KMS-11 (cell line): ENCODE data around the gene RUNX3.

Source experiments
- H2AFZ ChIP-seq: fragments of 200-600 bp; sonication (generic); 2 replicates; pipeline ENCODE4 v1.6.1; 2016; ENCODE audit warnings: antibody characterized with exemption, mixed run types, low read depth
- H3K27ac ChIP-seq: fragments of 200-600 bp; sonication (generic); 2 replicates; pipeline ENCODE4 v1.6.1; 2016; ENCODE audit warnings: mild to moderate bottlenecking, mixed run types
- H3K27me3 ChIP-seq: fragments of 200-600 bp; sonication (generic); 2 replicates; pipeline ENCODE4 v1.6.1; 2017; ENCODE audit warnings: mild to moderate bottlenecking, low read depth, mixed run types, moderate library complexity; ENCODE audit not compliant: insufficient read depth
- H3K36me3 ChIP-seq: fragments of 200-600 bp; sonication (generic); 2 replicates; pipeline ENCODE4 v1.6.1; 2017; ENCODE audit warnings: mild to moderate bottlenecking, mixed run types; ENCODE audit not compliant: insufficient read depth
- H3K4me1 ChIP-seq: fragments of 200-600 bp; sonication (generic); 2 replicates; pipeline ENCODE4 v1.6.1; 2016; ENCODE audit warnings: mild to moderate bottlenecking, low read depth, mixed run types; ENCODE audit not compliant: poor library complexity, severe bottlenecking
- H3K4me2 ChIP-seq: fragments of 200-600 bp; sonication (generic); 2 replicates; pipeline ENCODE4 v1.7.0; 2016; ENCODE audit warnings: mild to moderate bottlenecking, mixed run types
- H3K4me3 ChIP-seq: fragments of 200-600 bp; sonication (generic); IDR thresholded peaks from 2 replicates; pipeline ENCODE4 v1.6.1; 2017; ENCODE audit warnings: low read depth, low read length, mixed read lengths; ENCODE audit not compliant: insufficient read depth
- H3K79me2 ChIP-seq: fragments of 200-600 bp; sonication (generic); 2 replicates; pipeline ENCODE4 v1.6.1; 2016; ENCODE audit warnings: low read depth, mixed run types; ENCODE audit not compliant: insufficient read depth
- H3K9ac ChIP-seq: fragments of 200-600 bp; sonication (generic); 2 replicates; pipeline ENCODE4 v1.6.1; 2016; ENCODE audit warnings: mild to moderate bottlenecking, mixed run types
- H4K20me1 ChIP-seq: fragments of 200-600 bp; sonication (generic); 2 replicates; pipeline ENCODE4 v1.6.1; 2016; ENCODE audit warnings: mild to moderate bottlenecking, mixed run types; ENCODE audit not compliant: insufficient read depth
- TF ChIP-seq, protein P1 (sequence below): fragments of 200-600 bp; sonication (generic); conservative IDR thresholded peaks from 2 replicates; pipeline ENCODE4 v1.6.1; 2017; ENCODE audit warnings: low read depth, mild to moderate bottlenecking, antibody characterized with exemption, low read length, moderate library complexity, mixed read lengths

RUNX3 gene

DNA sequence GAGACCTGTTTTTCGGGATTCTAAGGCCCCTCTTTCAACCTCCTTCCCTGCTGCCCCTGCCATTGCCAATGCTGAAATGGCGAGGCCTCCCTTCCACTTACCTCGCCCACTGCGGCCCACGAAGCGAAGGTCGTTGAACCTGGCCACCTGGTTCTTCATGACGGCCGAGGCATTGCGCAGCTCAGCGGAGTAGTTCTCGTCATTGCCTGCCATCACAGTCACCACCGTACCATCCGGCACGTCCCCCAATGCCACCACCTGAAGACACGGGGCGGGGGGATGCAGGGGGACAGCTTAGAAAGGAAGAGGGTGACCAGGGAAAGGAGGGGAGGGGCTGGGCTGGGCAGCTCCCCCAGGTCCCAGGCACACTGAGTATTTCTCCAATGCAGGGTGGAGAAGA lies 2.6 kb downstream of the RUNX3 start:
- Histone ChIP-seq H3K27ac (peak overlapping the region; percentile 85), H3K79me2 (peaks cover 72% of the 10 kb centered on the region), H3K27me3 (no peaks in the 10 kb centered on the region), H4K20me1 (no peaks in the 10 kb centered on the region), H3K4me3 (no peak overlapping the region), H3K9ac (peak overlapping the region; percentile 76), H3K36me3 (peaks cover 5% of the 10 kb centered on the region; the same call in 1 of the 2 replicates), H3K4me2 (peak overlapping the region; percentile 94), H3K4me1 (peaks cover 48% of the 10 kb centered on the region), H2AFZ (no peak overlapping the region)
- TF ChIP-seq, protein P1, sequence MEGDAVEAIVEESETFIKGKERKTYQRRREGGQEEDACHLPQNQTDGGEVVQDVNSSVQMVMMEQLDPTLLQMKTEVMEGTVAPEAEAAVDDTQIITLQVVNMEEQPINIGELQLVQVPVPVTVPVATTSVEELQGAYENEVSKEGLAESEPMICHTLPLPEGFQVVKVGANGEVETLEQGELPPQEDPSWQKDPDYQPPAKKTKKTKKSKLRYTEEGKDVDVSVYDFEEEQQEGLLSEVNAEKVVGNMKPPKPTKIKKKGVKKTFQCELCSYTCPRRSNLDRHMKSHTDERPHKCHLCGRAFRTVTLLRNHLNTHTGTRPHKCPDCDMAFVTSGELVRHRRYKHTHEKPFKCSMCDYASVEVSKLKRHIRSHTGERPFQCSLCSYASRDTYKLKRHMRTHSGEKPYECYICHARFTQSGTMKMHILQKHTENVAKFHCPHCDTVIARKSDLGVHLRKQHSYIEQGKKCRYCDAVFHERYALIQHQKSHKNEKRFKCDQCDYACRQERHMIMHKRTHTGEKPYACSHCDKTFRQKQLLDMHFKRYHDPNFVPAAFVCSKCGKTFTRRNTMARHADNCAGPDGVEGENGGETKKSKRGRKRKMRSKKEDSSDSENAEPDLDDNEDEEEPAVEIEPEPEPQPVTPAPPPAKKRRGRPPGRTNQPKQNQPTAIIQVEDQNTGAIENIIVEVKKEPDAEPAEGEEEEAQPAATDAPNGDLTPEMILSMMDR, result no peak

DNA sequence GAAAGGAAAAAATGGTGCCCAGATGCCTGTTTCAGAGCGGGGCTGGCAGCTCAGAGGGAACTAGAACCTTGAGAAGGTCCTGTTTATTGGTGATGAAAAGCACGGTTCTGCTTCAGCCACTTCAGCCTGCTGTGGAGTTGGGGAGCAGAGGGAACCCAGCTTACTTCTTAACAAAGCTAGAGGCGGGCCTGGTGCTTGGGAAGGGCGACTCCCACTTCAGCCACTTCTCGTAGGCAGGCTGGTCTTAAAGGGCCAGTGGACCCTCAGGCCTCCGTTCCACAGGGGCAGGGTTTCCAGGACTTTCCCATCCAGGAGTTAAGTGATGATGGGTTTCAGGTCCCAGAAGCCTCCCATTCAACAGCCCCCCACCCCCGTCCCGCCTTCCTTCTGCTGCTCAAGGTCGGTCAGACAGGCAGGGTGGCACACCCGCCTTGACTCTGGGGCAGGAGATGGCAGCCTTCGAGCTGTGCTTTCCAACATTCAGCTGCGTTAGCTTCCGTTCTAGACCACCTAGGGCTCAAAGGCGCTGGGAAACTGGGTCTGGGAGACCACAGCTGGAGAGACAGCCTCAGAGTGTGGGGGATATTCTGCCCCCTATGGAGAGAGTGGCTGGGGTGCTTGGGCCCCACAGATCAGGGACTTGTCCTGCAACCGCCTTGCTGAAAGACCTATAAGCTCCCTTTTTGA lies 3.4 kb downstream of the RUNX3 start:
- Histone ChIP-seq H3K4me1 (peaks cover 56% of the 10 kb centered on the region), H3K27me3 (no peaks in the 10 kb centered on the region), H3K27ac (peak overlapping the region; percentile 85), H3K36me3 (peaks cover 5% of the 10 kb centered on the region; the same call in 1 of the 2 replicates), H3K4me2 (peak overlapping the region; percentile 94), H3K4me3 (no peak overlapping the region), H3K9ac (peak overlapping the region; percentile 76), H2AFZ (no peak overlapping the region), H3K79me2 (peaks cover 80% of the 10 kb centered on the region), H4K20me1 (no peaks in the 10 kb centered on the region; the same call in 1 of the 2 replicates)
- TF ChIP-seq, protein P1, result no peak

DNA sequence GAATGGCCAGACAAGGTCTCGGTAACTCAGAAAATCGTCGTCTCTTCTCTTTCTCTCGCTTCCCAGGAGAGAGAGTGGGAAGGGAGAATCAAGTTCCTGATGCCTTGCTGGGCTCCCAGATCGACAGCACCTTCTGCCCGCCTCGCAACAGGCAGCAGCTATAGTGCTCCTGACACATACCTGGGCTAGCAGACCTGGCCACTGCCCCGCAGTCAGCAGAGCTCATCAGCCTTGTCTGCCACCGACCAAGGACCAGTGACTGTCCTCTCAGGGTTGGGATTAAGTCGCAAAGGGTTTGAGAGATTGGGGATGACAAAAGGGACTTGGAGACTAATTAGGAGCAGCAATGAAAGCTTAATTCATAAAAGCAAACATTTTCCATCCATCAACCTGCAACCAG lies 4.1 kb downstream of the RUNX3 start:
- peaks cover 5% of the 10 kb centered on the region; the same call in 1 of the 2 replicates for H3K36me3 ChIP-seq
- H3K79me2 ChIP-seq, result peaks cover 87% of the 10 kb centered on the region
- no peak overlapping the region for H3K4me3 ChIP-seq
- H3K4me2 ChIP-seq, result peak overlapping the region; percentile 94
- no peak overlapping the region for H2AFZ ChIP-seq
- TF ChIP-seq, protein P1, result no peak
- H3K9ac ChIP-seq, result peak overlapping the region; percentile 76; the same call in 1 of the 2 replicates
- H3K27me3 ChIP-seq, result no peaks in the 10 kb centered on the region
- H4K20me1 ChIP-seq, result no peaks in the 10 kb centered on the region; the same call in 1 of the 2 replicates
- peaks cover 61% of the 10 kb centered on the region for H3K4me1 ChIP-seq
- H3K27ac ChIP-seq, result peak overlapping the region; percentile 85

DNA sequence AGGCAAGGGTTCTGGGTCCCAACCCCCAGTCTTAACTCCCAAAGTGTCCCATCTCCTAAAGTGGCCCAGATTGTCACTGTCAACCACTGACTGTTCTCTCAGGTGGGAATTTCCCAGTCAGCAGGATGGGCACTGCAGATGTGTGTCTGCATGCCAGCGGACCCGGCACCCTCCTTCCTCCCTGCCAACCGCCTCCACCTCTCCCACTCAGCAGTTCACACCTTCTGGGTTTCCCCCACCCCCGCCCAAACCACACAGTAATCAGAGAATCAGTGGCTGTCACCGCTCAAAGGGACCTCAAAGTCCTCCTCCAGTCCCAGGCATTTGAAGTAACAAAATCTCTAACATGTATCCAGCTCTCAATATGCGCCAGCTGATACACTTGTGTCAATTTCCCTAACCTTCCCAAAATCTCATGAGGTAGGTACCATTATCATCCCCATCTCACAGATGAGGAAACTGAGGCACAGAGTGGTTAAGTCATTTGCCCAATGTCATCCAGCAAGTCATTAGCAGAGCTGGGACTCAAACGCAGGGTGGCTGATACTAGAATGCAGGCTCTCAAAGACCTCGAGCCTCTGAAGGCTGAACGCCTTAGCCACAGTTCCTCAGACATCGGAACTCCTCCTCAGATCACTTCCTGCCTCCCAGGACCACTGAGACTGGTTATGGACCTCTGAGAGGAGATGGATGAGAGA lies 4.8 kb downstream of the RUNX3 start:
- H2AFZ ChIP-seq, result no peak overlapping the region
- H3K27me3 ChIP-seq, result no peaks in the 10 kb centered on the region

More for the DNA sequence above, 4.8 kb downstream of the RUNX3 start:
- Histone ChIP-seq H3K4me2 (peak overlapping the region; percentile 94), H4K20me1 (peaks cover under 1% of the 10 kb centered on the region; the same call in 1 of the 2 replicates), H3K27ac (peak overlapping the region; percentile 85), H3K9ac (peak overlapping the region; percentile 76; the same call in 1 of the 2 replicates), H3K4me1 (peaks cover 63% of the 10 kb centered on the region), H3K4me3 (no peak overlapping the region), H3K36me3 (peaks cover 5% of the 10 kb centered on the region; the same call in 1 of the 2 replicates), H3K79me2 (peaks cover 94% of the 10 kb centered on the region)
- TF ChIP-seq, protein P1, result no peak
